ENCODE results near the gene KPNA2. TPM values are rescaled to one million over a fixed set of nuclear protein-coding genes. Genes with fewer than 3 reads are reported as not detected.
"Not testable (repeated sequence)": the region's sequence is repeated elsewhere in the genome, so short reads cannot be mapped to it uniquely, and the experiment has no call there.

KPNA2 gene
- total RNA-seq, 1 donor from 2014 or later: 22.6 TPM

DNA sequence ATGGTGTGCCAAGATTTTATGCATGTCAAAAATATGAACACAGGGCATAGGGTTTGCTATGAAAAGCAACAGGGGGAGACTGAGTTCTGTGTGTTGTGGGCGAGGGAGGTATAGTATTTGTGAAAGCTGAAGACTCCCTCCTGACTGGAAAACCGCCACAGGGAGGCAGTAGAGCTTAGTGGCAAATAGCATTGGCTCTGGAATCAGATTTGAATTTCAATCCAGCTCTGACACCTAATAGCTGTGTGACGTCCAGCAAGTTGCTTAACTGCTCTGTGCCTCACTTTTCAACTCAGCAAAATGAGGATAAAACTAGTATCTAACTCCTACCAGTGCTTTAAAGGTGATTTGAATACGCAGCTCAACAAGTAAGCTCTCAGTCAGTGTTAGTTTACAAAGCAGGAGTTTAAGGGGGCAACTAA lies 22.0 kb downstream of the KPNA2 start:
- peak; percentile 32 for DNase-seq (ENCODE audit: low spot score)

GRCh38 chr17:68060336-68060735 lies 24.8 kb downstream of the KPNA2 start:
- no peak for DNase-seq (ENCODE audit: low spot score)

GRCh38 chr17:68061512-68062313 lies 26.2 kb downstream of the KPNA2 start:
- DNase-seq (ENCODE audit: low spot score): no peak

GRCh38 chr17:68065366-68065765 lies 29.8 kb downstream of the KPNA2 start:
- not testable (repeated sequence) for DNase-seq (ENCODE audit: low spot score)

- not testable (repeated sequence) for DNase-seq (ENCODE audit: low spot score)
Measured at GRCh38 chr17:68068512-68068911, 33.0 kb downstream of the KPNA2 start.

GRCh38 chr17:68070582-68071444 lies 35.3 kb downstream of the KPNA2 start:
- DNase-seq (ENCODE audit: low spot score): peak; percentile 24

GRCh38 chr17:68074279-68074678 lies 38.7 kb downstream of the KPNA2 start:
- DNase-seq (ENCODE audit: low spot score): no peak

DNA sequence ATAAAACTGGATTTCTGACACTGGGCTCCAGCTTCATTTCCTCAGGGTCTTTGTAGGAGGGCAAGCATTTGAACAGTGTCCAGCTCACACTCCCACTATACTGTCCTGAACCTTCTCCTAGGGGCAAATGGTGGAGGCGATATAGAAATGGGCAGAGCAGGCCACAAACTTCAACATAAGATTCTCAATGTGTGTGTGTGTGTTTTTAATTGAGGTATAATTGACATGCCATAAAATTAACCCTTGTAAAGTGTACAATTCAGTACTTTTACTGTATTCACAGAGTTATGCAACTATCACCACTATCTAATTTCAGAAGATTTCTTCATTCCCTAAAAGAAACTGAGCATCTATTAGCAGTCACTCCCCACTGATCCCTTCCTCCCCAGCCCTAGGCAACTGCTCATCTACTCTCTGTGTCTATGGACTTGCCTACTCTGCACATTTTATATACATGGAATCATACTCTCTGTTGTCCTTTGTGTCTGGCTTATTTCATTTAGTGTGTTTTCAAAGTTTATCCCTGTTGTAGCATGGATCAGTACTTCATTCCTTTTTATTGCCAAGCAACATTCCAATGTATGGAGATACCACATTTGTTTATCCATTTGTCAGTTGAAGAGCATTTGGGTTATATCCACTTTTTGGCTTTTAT lies 40.5 kb downstream of the KPNA2 start:
- DNase-seq (ENCODE audit: low spot score): not testable (repeated sequence)

DNA sequence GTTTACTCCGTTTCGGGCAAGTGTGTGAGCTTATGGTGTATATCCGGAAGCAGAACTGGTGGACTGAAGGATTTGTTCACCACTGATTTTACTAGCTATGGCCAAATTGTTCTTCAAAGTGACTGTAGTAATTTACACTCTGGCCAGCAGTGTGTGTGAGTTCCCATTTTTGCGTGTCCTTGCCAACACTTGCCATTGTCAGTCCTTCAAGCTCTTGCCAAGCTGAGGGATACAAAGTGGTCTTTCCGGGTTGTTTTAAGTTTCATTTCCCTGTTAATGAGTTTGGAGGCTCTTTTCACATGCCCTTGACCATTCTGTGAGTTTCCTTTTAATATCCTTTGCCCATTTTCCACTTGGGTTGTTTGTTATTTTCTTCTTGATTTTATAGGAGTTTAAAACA lies 42.0 kb downstream of the KPNA2 start:
- not testable (repeated sequence) for DNase-seq (ENCODE audit: low spot score)

DNA sequence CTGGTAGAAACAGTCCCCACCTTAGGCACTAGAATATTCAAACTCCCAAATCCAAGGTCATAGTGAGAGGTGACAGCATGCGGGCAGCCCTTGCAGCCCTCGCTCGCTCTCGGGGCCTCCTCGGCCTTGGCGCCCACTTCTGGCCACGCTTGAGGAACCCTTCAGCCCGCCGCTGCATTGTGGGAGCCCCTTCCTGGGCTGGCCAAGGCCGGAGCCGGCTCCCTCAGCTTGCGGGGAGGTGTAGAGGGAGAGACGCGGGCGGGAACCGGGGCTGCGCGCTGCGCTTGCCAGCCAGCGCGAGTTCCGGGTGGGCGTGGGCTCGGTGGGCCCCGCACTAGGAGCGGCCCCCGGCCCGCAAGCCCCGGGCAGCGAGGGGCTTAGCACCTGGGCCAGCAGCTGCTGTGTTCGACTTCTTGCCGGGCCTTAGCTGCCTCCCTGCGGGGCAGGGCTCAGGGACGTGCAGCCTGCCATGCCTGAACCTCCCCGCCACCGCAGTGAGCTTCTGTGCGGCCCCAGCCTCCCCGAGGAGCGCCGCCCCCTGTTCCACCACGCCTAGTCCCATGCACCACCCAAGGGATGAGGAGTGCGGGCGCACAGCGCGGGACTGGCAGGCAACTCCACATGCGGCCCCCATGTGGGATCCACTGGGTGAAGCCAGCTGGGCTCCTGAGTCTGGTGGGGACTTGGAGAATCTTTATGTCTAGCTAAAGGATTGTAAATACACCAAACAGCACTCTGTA lies 45.0 kb downstream of the KPNA2 start:
- no peak for DNase-seq (ENCODE audit: low spot score)

GRCh38 chr17:68081305-68082265 lies 46.0 kb downstream of the KPNA2 start:
- DNase-seq (ENCODE audit: low spot score): not testable (repeated sequence)

DNA sequence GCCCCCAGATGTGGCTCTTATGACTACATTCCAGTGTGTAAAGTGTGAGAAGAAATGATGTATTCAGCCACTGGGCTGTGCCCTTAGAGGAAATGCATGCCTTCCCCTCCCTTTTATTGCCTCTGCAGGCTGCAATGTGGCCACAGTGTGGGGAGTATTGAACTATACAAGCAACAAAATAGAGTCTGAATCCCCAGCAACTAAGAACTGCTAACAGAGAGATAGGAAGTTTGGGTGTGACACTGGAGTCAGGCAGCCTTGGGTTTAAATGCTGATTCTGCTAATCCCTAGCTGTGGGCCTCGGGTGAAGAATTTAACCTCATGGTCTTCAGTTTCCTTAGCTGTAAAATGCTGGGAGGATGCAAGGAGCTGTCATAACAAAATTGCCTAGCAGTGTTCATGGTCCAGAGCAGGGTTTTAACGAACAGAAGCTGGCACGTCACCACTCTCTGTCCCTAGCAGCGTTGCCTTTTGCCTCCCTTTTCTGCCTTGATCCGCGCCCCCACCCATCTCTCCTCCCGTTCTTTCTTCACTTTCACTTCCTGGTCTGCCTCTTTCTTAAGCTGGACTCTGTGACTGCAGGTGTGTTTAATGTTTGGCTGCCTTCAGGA lies 50.3 kb downstream of the KPNA2 start:
- peak; percentile 31 for DNase-seq (ENCODE audit: low spot score)

GRCh38 chr17:68086666-68087065 lies 51.1 kb downstream of the KPNA2 start:
- not testable (repeated sequence) for DNase-seq (ENCODE audit: low spot score)

GRCh38 chr17:68087131-68087623 lies 51.6 kb downstream of the KPNA2 start:
- DNase-seq (ENCODE audit: low spot score): not testable (repeated sequence)

DNA sequence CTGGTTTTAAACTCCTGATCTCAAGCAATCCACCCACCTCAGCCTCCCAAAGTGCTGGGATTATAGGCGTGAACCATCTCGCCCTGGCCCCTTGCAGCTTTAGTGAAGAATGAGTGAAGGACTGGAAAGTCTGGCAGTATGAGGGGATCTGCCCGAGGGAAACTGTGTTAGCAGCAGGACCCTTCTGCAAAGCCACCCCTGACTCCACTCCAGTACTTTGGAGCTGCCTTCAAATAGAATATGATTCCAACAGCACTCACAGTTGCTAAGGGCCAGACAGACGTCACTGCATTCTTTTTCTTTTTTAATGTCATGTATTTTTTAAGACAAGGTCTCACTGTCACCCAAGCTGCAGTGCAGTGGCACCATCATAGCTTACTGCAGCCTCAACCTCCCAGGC lies 52.3 kb downstream of the KPNA2 start:
- no peak for DNase-seq (ENCODE audit: low spot score)

DNA sequence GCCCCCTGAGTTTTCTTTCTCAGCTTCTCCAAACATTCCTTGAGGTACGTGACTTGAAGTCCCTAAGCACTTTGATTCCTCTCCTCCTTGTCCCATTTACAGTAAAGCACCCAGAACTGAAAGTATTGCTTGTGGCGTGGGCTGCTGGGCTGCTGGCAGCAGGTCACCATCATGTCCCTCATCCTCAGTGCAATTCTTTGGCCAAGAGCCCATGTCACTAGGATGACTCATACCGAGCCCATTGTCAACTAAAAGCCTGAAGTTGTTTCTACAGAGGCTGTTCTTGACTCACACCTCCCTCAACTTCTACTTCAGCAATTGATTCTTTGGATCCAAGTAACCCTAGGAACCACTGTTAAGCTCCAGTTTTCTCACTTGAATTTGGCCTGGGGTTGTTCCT lies 54.3 kb downstream of the KPNA2 start:
- DNase-seq (ENCODE audit: low spot score): peak; percentile 79

- DNase-seq (ENCODE audit: low spot score): no peak
Measured at GRCh38 chr17:68094481-68095078, 59.0 kb downstream of the KPNA2 start.

- no peak for DNase-seq (ENCODE audit: low spot score)
Measured at GRCh38 chr17:68095205-68095811, 59.8 kb downstream of the KPNA2 start.

DNA sequence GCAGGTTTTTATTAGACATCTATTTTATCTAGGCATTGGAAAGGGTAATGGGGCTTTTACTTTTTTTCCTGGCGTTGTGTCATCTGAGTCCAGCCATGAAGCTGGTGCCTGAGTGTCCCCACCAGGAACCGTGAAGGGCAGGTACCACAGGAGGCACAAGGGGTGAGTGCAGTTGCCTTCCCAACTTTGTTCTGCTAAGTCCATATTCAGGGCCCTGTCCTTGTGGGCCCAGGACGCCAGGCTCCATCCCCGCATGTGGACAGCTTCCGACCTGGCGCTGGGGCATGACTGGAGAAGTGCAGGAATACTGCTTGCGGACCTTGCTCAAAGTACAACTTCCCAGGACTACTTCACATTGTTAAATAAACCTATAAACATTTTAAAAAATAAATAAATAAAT lies 60.6 kb downstream of the KPNA2 start:
- no peak for DNase-seq (ENCODE audit: low spot score)

All from mucosa of gallbladder (tissue), 1 donor.